HepG2 (cell line): ENCODE results near the gene DICER1. TPM values are rescaled to one million over a fixed set of nuclear protein-coding genes. Genes with fewer than 3 reads are reported as not detected.

Experiments
- ATAC-seq: fragments of 200-7000 bp; cut with Tn5 transposase; 3 replicates; pipeline ENCODE4 v1.9.1; 2020; ENCODE audit warnings: mild to moderate bottlenecking, moderate library complexity
- BruUV-seq: library from RNA; stranded (reverse); fragments of 400-500 nt; replicated peaks from 2 replicates; lab custom pipeline; 2021; lab: Mats Ljungman, UMichigan
- CTCF ChIA-PET: fragments of 300-600 bp; formaldehyde crosslinking; extraction: SDS; loops from one replicate; lab custom pipeline; 2021; ENCODE audit warnings: low total read pairs, inconsistent platforms, low intra/inter-chr PET ratio; lab: Yijun Ruan, JAX
- POLR2A ChIA-PET: fragments of 350-600 bp; sonication (Branson Sonifier 250); formaldehyde crosslinking; loops from one replicate; lab custom pipeline; 2020; ENCODE audit warnings: antibody characterized with exemption, inconsistent platforms; lab: Yijun Ruan, JAX
- DNase-seq: peaks from one replicate; pipeline ENCODE4 v3.0.0-alpha.2; 2015; ENCODE audit warnings: low spot score
- FAIRE-seq: peaks from 3 replicates; lab custom pipeline; 2011; peaks lifted over from hg19 to GRCh38; lab: Jason Lieb, UNC
- H2AFZ ChIP-seq: one replicate; pipeline ENCODE4 v1.6.1; 2011; ENCODE audit warnings: low read length, inconsistent platforms
- H3K27ac ChIP-seq: fragments of 300-600 bp; 3 replicates; pipeline ENCODE4 v1.8.0; 2011; ENCODE audit warnings: mixed run types, mild to moderate bottlenecking, mixed read lengths, low read length, inconsistent platforms; ENCODE audit not compliant: insufficient read depth; ENCODE audit errors: extremely low read length
- H3K27me3 ChIP-seq, 2 experiments: fragments of 200-600 bp in 1 of 2; 2 replicates in 1 of 2; 3 replicates in 1 of 2; pipeline versions ENCODE4 v1.6.0 to v1.8.0; 2011; ENCODE audit warnings: low read length in 2 of 2, mild to moderate bottlenecking in 2 of 2, moderate library complexity in 2 of 2, inconsistent platforms in 1 of 2; ENCODE audit not compliant: insufficient read depth in 2 of 2, control insufficient read depth in 1 of 2
- H3K36me3 ChIP-seq, 2 experiments: fragments of 200-600 bp in 1 of 2; replicated peaks in 1 of 2; 2 replicates in 1 of 2; 3 replicates in 1 of 2; pipeline versions ENCODE4 v1.5.1 to v1.8.0; 2011; ENCODE audit warnings: low read length in 2 of 2, inconsistent platforms in 1 of 2; ENCODE audit not compliant: insufficient read depth in 2 of 2, control insufficient read depth in 1 of 2
- H3K4me1 ChIP-seq: 2 replicates; pipeline ENCODE4 v1.5.1; 2012; ENCODE audit warnings: low read length, inconsistent platforms; ENCODE audit not compliant: insufficient read depth
- H3K4me2 ChIP-seq: 2 replicates; pipeline ENCODE4 v1.6.0; 2011; ENCODE audit warnings: low read depth, low read length, inconsistent platforms
- H3K4me3 ChIP-seq, 3 experiments: fragments of 200-600 bp in 1 of 3; sonication (generic), shearing (Covaris generic) in 1 of 3; replicated peaks in 1 of 3; 2 replicates each; pipeline ENCODE4 v1.5.1; 2011 to 2016; ENCODE audit warnings: low read length in 3 of 3, inconsistent platforms in 2 of 3, low read depth in 2 of 3, mild to moderate bottlenecking in 2 of 3, control low read depth in 1 of 3, mixed read lengths in 1 of 3; ENCODE audit not compliant: insufficient read depth in 1 of 3
- H3K79me2 ChIP-seq: one replicate; pipeline ENCODE4 v1.6.1; 2011; ENCODE audit warnings: low read length, inconsistent platforms; ENCODE audit not compliant: insufficient read depth
- H3K9ac ChIP-seq: 2 replicates; pipeline ENCODE4 v1.6.0; 2011; ENCODE audit warnings: mild to moderate bottlenecking, low read depth, low read length, inconsistent platforms; ENCODE audit not compliant: insufficient read depth
- H3K9me3 ChIP-seq: 2 replicates; pipeline ENCODE4 v1.5.1; 2012; ENCODE audit warnings: mild to moderate bottlenecking, low read length
- H4K20me1 ChIP-seq: 2 replicates; pipeline ENCODE4 v1.6.0; 2011; ENCODE audit warnings: inconsistent platforms, mild to moderate bottlenecking, low read length, moderate library complexity; ENCODE audit not compliant: insufficient read depth
- HNRNPH1 ChIP-seq: fragments of 200-400 bp; formaldehyde crosslinking; optimal IDR thresholded peaks from 2 replicates; pipeline ENCODE3; 2017; ENCODE audit warnings: mild to moderate bottlenecking, low read depth, low read length
- KMT2A ChIP-seq: sonication (generic); formaldehyde crosslinking; IDR thresholded peaks from 2 replicates; pipeline ENCODE4 v1.4.0; 2020; ENCODE audit warnings: missing genetic modification reagents
- MBNL3 ChIP-seq: fragments of 250-450 bp; sonication (Bioruptor Pico); conservative IDR thresholded peaks from 2 replicates; pipeline ENCODE4 v1.8.0; 2022; ENCODE audit warnings: mild to moderate bottlenecking, inconsistent platforms
- NFYB ChIP-seq: sonication (generic); formaldehyde crosslinking; IDR thresholded peaks from 2 replicates; pipeline ENCODE4 v1.4.0; 2020; ENCODE audit warnings: missing genetic modification reagents
- RARA ChIP-seq: IDR thresholded peaks from 2 replicates; pipeline ENCODE4 v1.6.1; 2016; ENCODE audit warnings: missing genetic modification reagents, missing compliant biosample characterization
- RFXANK ChIP-seq: IDR thresholded peaks from 2 replicates; pipeline ENCODE4 v1.6.1; 2016
- SMAD3 ChIP-seq: sonication (generic); formaldehyde crosslinking; IDR thresholded peaks from 2 replicates; pipeline ENCODE4 v1.4.0; 2020; ENCODE audit warnings: missing genetic modification reagents
- ZBTB3 ChIP-seq: sonication (generic); formaldehyde crosslinking; IDR thresholded peaks from 2 replicates; pipeline ENCODE4 v1.4.0; 2020; ENCODE audit warnings: low read depth, mild to moderate bottlenecking, moderate library complexity, missing genetic modification reagents, borderline replicate concordance
- ZMYM4 ChIP-seq: sonication (generic); formaldehyde crosslinking; IDR thresholded peaks from 2 replicates; pipeline ENCODE4 v1.8.1; 2023; ENCODE audit warnings: mild to moderate bottlenecking, missing genetic modification reagents
- ZNF205 ChIP-seq: IDR thresholded peaks from 2 replicates; pipeline ENCODE4 v1.6.1; 2018; ENCODE audit warnings: missing biosample characterization, missing genetic modification reagents
- ZNF614 ChIP-seq: IDR thresholded peaks from 2 replicates; pipeline ENCODE4 v1.6.1; 2018; ENCODE audit warnings: missing biosample characterization, missing genetic modification reagents, inconsistent platforms, borderline replicate concordance
- ZNF720 ChIP-seq: sonication (generic); formaldehyde crosslinking; IDR thresholded peaks from 2 replicates; pipeline ENCODE4 v1.4.0; 2020; ENCODE audit warnings: missing genetic modification reagents
- WGBS: methylation state at CpG from one replicate; pipeline ENCODE4 v1.1.6; 2017; ENCODE audit warnings: low lambda C conversion rate; 5-methylcytosine and 5-hydroxymethylcytosine counted together
- in situ Hi-C: cut with HindIII; loops from 2 replicates; pipeline ENCODE4 v1.10.0; 2017; ENCODE audit warnings: low pct_unique_long_range_greater_than_20kb; ENCODE audit not compliant: extremely low pct_ligation_motif_present
- intact Hi-C: fragments of 100-400 bp; cut with micrococcal nuclease; formaldehyde crosslinking; loops from one replicate; pipeline ENCODE4 v1.10.0; 2022; ENCODE audit not compliant: unreplicated experiment
- polyA plus RNA-seq, 8 experiments: library from polyadenylated mRNA; depleted of rRNA in 3 of 8; stranded (reverse) in 7 of 8; unstranded in 1 of 8; fragments of >200 nt; fragmentation: Illumina TruSeq in 4 of 8; extraction: Trizol in 4 of 8; gene quantifications; 2 replicates each; pipeline versions ENCODE4 v1.2.1 to v1.2.3, GENCODE V29; 2011 to 2016; ENCODE audit warnings: low read depth in 4 of 8, missing spikeins in 1 of 8, mixed read lengths in 1 of 8; ENCODE audit not compliant: insufficient read depth in 1 of 8
- total RNA-seq, 5 experiments: library from RNA; depleted of rRNA; stranded (reverse); fragments of >200 nt; fragmentation: Illumina TruSeq; extraction: Trizol; gene quantifications; 2 replicates each; pipeline ENCODE4 v1.2.3, GENCODE V29; 2016; ENCODE audit warnings: low read depth in 1 of 5
- TF ChIP-seq, protein P1 (sequence below): IDR thresholded peaks from 2 replicates; pipeline ENCODE4 v1.6.1; 2016; ENCODE audit warnings: missing genetic modification reagents, missing compliant biosample characterization

DICER1 gene
- total and polyA plus RNA-seq, 2 of the 13 experiments (the other 11 are each of a cell fraction or from before 2014, with no cell fraction given): 31.8 to 61.9 TPM

DNA sequence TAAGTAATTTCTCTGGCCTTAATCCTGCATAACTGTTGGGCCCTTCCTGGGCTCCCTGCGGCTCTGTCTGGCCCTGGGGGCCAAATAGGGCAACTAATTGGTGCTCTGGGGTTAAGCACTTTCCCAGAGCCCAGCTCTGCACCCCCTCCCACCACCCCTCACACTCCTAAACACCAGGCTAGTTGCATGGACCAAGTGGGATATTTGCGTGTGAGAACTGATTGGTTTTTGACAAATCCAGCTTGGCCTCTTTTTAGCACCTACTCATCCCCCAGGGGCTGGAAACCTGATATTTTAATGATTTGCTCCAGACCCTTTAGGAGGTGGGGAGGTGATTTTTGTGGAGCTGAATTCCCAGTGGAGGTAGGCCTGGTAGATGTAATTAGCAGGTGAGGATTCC lies 91.9 kb downstream of the DICER1 start:
- ATAC-seq: no peak
- no TSS peak for BruUV-seq
- no peak for DNase-seq
- in situ Hi-C loops (no loop called here), intact Hi-C loops (no loop called here)
- no peaks in the 10 kb centered on the region for H3K4me1 ChIP-seq
- TF ChIP-seq ZBTB3 (CRISPR knock-in tag) (no peak), ZNF720 (CRISPR knock-in tag) (no peak), MBNL3 (CRISPR knock-in tag) (no peak), RFXANK (no peak), NFYB (no peak), ZNF614 (no peak), ZNF205 (CRISPR knock-in tag) (no peak), SMAD3 (CRISPR knock-in tag) (no peak), HNRNPH1 (no peak), RARA (CRISPR knock-in tag) (no peak), ZMYM4 (CRISPR knock-in tag) (no peak), KMT2A (CRISPR knock-in tag) (no peak)
- TF ChIP-seq, protein P1, sequence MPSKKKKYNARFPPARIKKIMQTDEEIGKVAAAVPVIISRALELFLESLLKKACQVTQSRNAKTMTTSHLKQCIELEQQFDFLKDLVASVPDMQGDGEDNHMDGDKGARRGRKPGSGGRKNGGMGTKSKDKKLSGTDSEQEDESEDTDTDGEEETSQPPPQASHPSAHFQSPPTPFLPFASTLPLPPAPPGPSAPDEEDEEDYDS (CRISPR knock-in tag): no peak
- WGBS: 45% methylated on average over 2 of the region's 2 CpGs
- ChIA-PET POLR2A (no interaction called here), CTCF (no interaction called here)
- peaks cover 7 to 47% of the 10 kb centered on the region in 2 experiments for H3K27me3 ChIP-seq
- H3K4me2 ChIP-seq: no peak overlapping the region
- H3K9ac ChIP-seq: no peak overlapping the region
- H3K79me2 ChIP-seq: no peaks in the 10 kb centered on the region
- H3K4me3 ChIP-seq: no peak overlapping the region
- H4K20me1 ChIP-seq: no peaks in the 10 kb centered on the region
- no peak overlapping the region for H3K27ac ChIP-seq
- H2AFZ ChIP-seq: no peak overlapping the region
- no peaks in the 10 kb centered on the region for H3K36me3 ChIP-seq
- H3K9me3 ChIP-seq: no peaks in the 10 kb centered on the region
- FAIRE-seq: no peak
